Left colon (tissue), 2 donors: ENCODE measurements around the gene PTPN20. TPM values are rescaled to one million over a fixed set of nuclear protein-coding genes. Genes with fewer than 3 reads are reported as not detected.
A peak's percentile ranks its signal among the peaks of the same experiment; 100 is the strongest.
"Not testable (repeated sequence)": the region's sequence is repeated elsewhere in the genome, so short reads cannot be mapped to it uniquely, and the experiment has no call there.

Source experiments
- ATAC-seq: fragments of 200-7000 bp; cut with Tn5 transposase; one replicate; pipeline ENCODE4 v1.9.1; 2020; ENCODE audit warnings: mild to moderate bottlenecking, moderate library complexity
- DNase-seq, 2 donors: peaks; one replicate each; pipeline ENCODE4 v3.0.0-alpha.2; 2020
- intact Hi-C, 2 donors: fragments of 100-400 bp; cut with DNase I in 1 of 2; cut with micrococcal nuclease in 1 of 2; formaldehyde crosslinking; loops; one replicate each; pipeline versions ENCODE4 v1.11.2 to v1.14.0; 2022; cut with DNase I, micrococcal nuclease
- total RNA-seq, 2 donors: library from RNA; stranded (reverse); fragmentation: NEBNext Ultra II Directional; extraction: Animal tissue kit (Norgen Biotek cat#: 25700); gene quantifications; one replicate each; pipeline ENCODE4 v1.2.1, GENCODE V29; 2021
- donor health status: DM: no; HTN: no; CAD: no.
- donor health status: DM: yes; HTN: yes; CAD: no.

Gene PTPN20
- total RNA-seq, 2 donors from 2014 or later = 1.8 to 2.7 TPM

GRCh38 chr10:46941091-46941490 is 29.9 kb downstream of the PTPN20 start:
- DNase-seq, ATAC-seq, intact Hi-C loops: not testable (repeated sequence)

GRCh38 chr10:46948687-46949518 is 37.7 kb downstream of the PTPN20 start:
- intact Hi-C loops, ATAC-seq, DNase-seq: not testable (repeated sequence)

- ATAC-seq, intact Hi-C loops, DNase-seq: not testable (repeated sequence)
These were observed 41.3 kb downstream of the PTPN20 start for GRCh38 chr10:46952540-46952939.

- ATAC-seq, DNase-seq, intact Hi-C loops: not testable (repeated sequence)
These were observed 49.5 kb downstream of the PTPN20 start for GRCh38 chr10:46960742-46961141.

GRCh38 chr10:46963356-46963755 is 52.1 kb downstream of the PTPN20 start:
- ATAC-seq, DNase-seq, intact Hi-C loops: not testable (repeated sequence)

GRCh38 chr10:46967013-46967412 is 55.8 kb downstream of the PTPN20 start:
- ATAC-seq, intact Hi-C loops, DNase-seq: not testable (repeated sequence)

DNA sequence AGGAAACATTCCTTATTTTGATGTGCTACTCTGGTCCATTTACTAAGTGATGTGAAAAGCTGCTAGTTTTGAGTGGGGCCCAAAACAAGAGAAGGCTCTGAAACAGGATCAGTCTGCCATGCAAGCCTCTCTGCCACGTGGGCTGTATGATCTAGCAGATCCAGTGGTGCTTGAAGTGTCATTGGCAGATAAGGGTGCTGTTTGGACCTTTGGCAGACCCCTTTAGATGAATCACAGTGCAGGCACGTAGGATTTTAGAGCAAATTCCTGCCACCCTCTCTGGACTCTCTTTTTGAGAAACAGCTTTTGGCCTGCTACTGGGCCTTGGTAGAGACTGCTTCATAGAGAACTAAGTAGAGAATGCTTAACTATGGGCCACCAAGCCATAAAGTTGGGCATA is 69.0 kb downstream of the PTPN20 start:
- intact Hi-C loops, DNase-seq, ATAC-seq: not testable (repeated sequence)

DNA sequence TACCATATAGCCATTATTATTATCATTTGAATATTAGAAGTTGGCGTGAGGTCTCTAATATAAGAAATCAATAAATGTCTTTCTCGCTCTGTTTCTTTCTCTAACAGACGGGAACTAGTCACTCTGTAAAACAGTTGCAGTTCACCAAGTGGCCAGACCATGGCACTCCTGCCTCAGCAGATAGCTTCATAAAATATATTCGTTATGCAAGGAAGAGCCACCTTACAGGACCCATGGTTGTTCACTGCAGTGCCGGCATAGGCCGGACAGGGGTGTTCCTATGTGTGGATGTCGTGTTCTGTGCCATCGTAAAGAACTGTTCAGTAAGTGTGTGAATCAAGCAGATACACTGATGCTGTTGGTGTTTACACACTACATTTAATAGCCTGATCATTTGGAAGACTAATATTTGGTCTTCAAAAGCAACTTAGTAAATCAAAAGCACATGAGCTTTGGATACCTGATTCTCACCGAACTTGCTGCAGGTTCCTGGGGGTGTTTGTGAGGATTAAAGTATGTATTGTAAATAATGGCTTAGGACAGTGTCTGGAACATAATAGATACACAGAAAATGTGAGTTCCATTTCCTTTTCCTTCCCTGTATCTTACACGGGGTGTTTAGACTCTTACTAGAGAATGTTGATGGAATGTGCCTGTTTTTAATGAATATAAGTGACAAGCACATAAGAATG is 76.2 kb downstream of the PTPN20 start:
- DNase-seq, intact Hi-C loops: not testable (repeated sequence)
- ATAC-seq = peak; percentile 100

DNA sequence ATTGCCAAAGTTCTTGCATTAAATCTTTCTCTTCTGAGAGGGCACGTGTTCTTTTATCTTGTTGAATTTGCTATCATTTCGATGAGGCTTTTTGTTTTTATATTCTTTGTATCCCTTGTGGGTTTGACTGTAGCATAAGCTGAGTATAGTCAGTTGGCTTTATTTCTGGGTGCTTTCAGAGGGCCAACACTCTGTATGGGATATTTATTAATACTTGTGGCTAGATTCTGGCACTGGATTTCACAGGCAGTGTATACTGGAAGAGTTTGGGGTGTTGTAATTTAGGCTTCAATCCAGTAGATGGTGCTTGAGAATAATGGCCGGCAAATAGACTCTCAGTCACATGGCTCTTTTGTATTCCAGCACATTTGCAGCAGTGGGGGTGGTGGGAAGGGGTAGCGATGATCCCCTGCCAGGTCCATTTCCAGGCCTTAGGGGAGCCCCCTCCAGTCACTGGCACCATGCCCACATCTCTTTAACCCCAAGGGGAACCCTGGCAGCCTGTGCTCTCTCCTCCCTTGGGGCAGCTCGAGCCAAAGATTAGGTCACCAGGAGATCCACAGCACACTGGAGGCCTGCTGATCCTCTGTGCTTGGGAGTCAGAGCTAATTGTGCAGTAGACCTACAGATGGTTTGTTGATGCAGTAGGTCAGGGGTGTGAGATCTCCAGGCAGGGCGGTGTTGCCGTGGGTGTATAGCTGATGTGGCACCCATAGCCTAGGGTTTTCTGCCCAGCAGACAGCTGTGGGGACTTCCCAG is 81.8 kb downstream of the PTPN20 start:
- intact Hi-C loops = no loop called here
- DNase-seq (peak; percentile 28 to 29), ATAC-seq (peak; percentile 88)

DNA sequence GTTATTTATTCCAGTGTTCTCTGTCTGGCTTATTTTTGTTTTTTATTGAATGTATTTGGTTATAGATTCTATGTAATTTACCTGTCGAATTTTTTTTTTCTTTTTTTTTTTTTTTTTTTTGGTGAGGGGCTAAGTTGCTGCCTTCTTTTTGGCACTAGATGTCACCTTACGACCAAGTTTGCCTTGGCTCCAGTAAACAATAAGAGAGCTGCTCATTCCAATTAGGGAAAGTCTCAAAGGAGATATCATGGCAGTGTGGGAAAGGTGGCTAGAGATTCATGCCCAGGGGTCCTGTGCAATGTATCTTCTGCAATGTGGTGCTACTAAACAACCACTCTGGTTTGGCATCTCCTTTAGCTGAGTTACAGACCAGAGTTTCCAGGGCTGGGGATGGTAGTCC is 84.0 kb downstream of the PTPN20 start:
- ATAC-seq (no peak), DNase-seq (no peak)
- intact Hi-C loops = no loop called here

DNA sequence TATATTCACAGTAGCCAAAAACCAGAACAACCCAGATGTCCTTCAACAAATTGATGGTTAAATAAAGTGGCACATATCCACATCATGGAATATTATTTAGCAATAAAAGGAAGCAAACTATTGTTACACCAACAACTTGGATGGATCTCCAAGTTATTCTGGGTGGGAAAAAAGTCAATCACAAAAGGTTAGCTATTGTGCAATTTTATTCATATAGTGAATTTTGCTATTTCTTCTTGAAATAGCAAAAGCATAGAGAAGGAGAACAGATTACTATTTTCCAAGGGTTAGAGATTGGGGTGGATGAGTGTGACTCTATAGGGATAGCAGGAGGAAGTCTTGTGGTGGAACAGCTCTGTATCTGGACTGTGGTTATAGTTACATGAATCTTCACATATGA is 87.0 kb downstream of the PTPN20 start:
- no peak for ATAC-seq
- no peak for DNase-seq

DNA sequence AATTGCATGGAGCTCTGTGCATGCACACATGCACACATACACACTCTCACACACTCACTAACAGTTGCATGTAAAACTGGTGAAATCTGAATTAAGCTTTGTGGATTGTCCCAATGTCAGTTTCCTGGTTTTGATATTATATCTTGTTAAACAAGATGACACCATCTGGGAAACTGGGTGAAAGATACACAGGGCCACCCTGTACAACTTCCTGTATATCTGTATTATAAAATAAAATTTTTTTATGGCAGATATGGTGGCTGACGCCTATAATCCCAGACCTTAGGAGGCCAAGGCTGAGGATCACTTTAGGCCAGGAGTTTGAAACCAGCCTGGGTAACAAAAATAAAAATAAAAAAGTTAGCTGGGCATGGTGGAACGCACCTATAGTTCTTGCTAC is 87.4 kb downstream of the PTPN20 start:
- peak in 1 of 2 donors; percentile 31 for DNase-seq
- intact Hi-C loops = no loop called here
- ATAC-seq = peak; percentile 96

More for the DNA sequence above, 87.0 kb downstream of the PTPN20 start:
- intact Hi-C loops = no loop called here

- DNase-seq (no peak), ATAC-seq (peak; percentile 59)
- intact Hi-C loops = no loop called here
These were observed 88.0 kb downstream of the PTPN20 start for GRCh38 chr10:46999217-46999616.

GRCh38 chr10:47008769-47009168 is 97.5 kb downstream of the PTPN20 start:
- ATAC-seq = no peak
- no peak for DNase-seq
- intact Hi-C loops = no loop called here

GRCh38 chr10:47009215-47009838 is 98.1 kb downstream of the PTPN20 start:
- intact Hi-C loops = no loop called here
- DNase-seq = no peak

GRCh38 chr10:47010036-47010435 is 98.8 kb downstream of the PTPN20 start:
- intact Hi-C loops = no loop called here
- DNase-seq (no peak), ATAC-seq (no peak)

More at GRCh38 chr10:47009215-47009838, 98.1 kb downstream of the PTPN20 start:
- peak; percentile 100 for ATAC-seq

- DNase-seq (no peak), ATAC-seq (no peak)
- intact Hi-C loops = no loop called here
These were observed 101.0 kb downstream of the PTPN20 start for GRCh38 chr10:47012214-47012613.

DNA sequence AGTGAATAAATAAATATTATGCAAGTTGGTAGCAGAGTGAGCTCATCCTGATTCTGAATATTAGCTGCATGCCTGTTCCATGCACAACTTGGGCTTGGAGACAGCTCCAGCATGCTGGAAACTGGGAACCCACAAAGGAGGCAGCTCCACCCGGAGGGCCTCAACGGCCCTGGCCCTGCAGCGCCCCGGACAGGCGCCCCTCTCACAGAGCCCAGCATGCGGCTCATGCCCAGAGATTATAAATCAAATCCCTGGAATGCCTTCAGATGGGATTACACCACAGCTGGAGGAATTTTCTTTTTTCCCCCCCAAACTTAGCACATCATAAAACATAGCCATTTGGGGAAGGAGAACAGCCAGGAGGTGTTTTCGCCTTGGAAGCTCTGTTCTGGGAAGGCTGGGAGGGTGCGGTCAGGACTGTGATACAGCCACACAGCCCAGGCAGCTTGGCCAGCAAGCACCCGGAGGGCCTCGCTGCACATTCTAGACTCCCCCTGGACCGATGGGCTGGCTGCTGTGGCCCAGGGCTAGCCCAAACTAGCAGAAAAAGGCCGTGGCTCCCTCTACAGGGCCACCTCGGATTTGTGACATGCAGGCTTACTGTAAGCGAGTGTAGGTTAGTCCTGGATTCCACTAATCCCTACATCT is 102.4 kb downstream of the PTPN20 start:
- intact Hi-C loops = no loop called here
- ATAC-seq = no peak
- no peak for DNase-seq
